ENCODE measurements around the gene ERAS. TPM values are rescaled to one million over a fixed set of nuclear protein-coding genes. Genes with fewer than 3 reads are reported as not detected.
"Not testable (repeated sequence)": the region's sequence is repeated elsewhere in the genome, so short reads cannot be mapped to it uniquely, and the experiment has no call there.

Gene ERAS
- total RNA-seq, 1 donor from 2014 or later = not detected

DNA sequence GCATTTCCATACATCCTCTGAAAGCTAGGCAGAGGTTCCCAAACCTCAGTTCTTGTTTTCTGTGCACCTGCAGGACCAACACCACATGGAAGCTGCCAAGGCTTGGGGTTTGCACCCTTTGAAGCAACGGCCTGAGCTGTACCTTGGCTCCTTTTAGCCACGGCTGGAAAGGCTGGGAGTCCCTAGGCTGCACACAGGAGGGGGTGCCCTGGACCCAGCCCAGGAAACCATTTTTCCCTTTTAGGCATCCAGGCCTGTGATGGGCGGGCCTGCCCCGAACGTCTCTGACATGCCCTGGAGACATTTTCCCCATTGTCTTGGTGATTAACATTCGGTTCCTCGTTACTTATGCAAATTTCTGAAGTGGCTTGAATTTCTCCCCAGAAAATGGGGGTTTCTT is 26.5 kb downstream of the ERAS start:
- no peak overlapping the region for H3K4me3 ChIP-seq (ENCODE audit: low read depth, low read length)
- TF ChIP-seq, protein P1, sequence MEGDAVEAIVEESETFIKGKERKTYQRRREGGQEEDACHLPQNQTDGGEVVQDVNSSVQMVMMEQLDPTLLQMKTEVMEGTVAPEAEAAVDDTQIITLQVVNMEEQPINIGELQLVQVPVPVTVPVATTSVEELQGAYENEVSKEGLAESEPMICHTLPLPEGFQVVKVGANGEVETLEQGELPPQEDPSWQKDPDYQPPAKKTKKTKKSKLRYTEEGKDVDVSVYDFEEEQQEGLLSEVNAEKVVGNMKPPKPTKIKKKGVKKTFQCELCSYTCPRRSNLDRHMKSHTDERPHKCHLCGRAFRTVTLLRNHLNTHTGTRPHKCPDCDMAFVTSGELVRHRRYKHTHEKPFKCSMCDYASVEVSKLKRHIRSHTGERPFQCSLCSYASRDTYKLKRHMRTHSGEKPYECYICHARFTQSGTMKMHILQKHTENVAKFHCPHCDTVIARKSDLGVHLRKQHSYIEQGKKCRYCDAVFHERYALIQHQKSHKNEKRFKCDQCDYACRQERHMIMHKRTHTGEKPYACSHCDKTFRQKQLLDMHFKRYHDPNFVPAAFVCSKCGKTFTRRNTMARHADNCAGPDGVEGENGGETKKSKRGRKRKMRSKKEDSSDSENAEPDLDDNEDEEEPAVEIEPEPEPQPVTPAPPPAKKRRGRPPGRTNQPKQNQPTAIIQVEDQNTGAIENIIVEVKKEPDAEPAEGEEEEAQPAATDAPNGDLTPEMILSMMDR (conservative IDR thresholded peaks at IDR 0.05; ENCODE audit: low read depth, low read length) = no peak
- no peak for DNase-seq (ENCODE audit: low read depth)

GRCh38 chrX:48853494-48853893 is 27.2 kb downstream of the ERAS start:
- not testable (repeated sequence) for DNase-seq (ENCODE audit: low read depth); H3K4me3 ChIP-seq (ENCODE audit: low read depth, low read length)

DNA sequence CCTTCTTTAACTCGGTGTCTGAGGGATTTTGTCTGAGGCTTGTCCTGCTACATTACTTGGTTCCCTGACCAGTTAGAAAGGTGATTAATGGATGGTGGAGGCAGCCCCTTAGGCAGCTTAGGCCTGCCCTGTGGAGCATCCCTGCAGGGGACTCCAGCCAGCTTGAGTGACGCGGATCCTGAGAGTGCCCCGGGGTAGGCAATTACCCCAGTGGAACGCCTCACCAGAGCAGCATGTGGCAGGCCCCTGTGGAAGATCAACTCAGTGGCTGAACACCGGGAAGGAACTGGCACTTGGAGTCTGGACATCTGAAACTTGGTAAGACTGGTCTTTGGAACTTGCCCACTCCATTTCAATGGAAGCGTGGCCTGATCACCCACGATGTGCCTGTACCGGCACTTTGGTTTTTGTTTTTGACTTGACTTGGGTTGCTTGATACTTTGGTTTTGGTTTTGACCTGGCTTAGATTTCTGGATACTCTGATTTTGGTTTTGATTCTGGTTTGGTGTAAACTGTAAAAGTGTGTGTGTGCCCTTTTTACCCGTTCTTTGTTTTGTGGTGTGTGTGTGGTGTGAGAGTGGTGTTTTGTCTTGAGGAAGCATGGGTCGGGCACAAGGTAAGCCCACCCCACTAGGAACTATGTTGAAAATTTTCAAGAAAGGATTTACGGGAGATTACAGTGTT is 27.9 kb downstream of the ERAS start:
- DNase-seq (ENCODE audit: low read depth); H3K4me3 ChIP-seq (ENCODE audit: low read depth, low read length): not testable (repeated sequence)

- H3K4me3 ChIP-seq (ENCODE audit: low read depth, low read length) = no peak overlapping the region
- TF ChIP-seq, protein P1 (conservative IDR thresholded peaks at IDR 0.05; ENCODE audit: low read depth, low read length) = peak; percentile 55
- no peak for DNase-seq (ENCODE audit: low read depth)
Measured at GRCh38 chrX:48854898-48855297, 28.6 kb downstream of the ERAS start.

GRCh38 chrX:48864210-48864609 is 37.9 kb downstream of the ERAS start:
- TF ChIP-seq, protein P1 (conservative IDR thresholded peaks at IDR 0.05; ENCODE audit: low read depth, low read length) = no peak
- H3K4me3 ChIP-seq (ENCODE audit: low read depth, low read length) = no peak overlapping the region
- no peak for DNase-seq (ENCODE audit: low read depth)

- not testable (repeated sequence) for H3K4me3 ChIP-seq (ENCODE audit: low read depth, low read length); DNase-seq (ENCODE audit: low read depth)
Measured at GRCh38 chrX:48872017-48872416, 45.7 kb downstream of the ERAS start.

GRCh38 chrX:48876944-48877343 is 50.6 kb downstream of the ERAS start:
- DNase-seq (ENCODE audit: low read depth); H3K4me3 ChIP-seq (ENCODE audit: low read depth, low read length): not testable (repeated sequence)

Other genes starting within 250 kb of the ERAS start
- gene WDR13, start 229.0 kb upstream of the ERAS start, total RNA-seq = 64.9 and 82.8 TPM in 2 replicates
- 0.29 TPM in 1 of 2 replicates, not detected in the other for gene WAS, start 142.7 kb upstream of the ERAS start, total RNA-seq
- 13.3 and 28.6 TPM in 2 replicates for gene SUV39H1, start 129.8 kb upstream of the ERAS start, total RNA-seq
- gene GLOD5, start 64.8 kb upstream of the ERAS start, total RNA-seq = not detected in 2 replicates
- gene GATA1, start 39.9 kb upstream of the ERAS start, total RNA-seq = not detected in 2 replicates
- 30.8 and 46.2 TPM in 2 replicates for gene HDAC6, start 24.4 kb upstream of the ERAS start, total RNA-seq
- gene PCSK1N, start 9.1 kb downstream of the ERAS start, total RNA-seq = 12.4 and 19.3 TPM in 2 replicates
- gene TIMM17B, start 71.3 kb downstream of the ERAS start, total RNA-seq = 93.7 and 104 TPM in 2 replicates
- 84.6 and 86.0 TPM in 2 replicates for gene PQBP1, start 71.4 kb downstream of the ERAS start, total RNA-seq
- gene SLC35A2, start 85.1 kb downstream of the ERAS start, total RNA-seq = 20.5 and 22.0 TPM in 2 replicates
- 10.9 and 13.1 TPM in 2 replicates for gene PIM2, start 92.5 kb downstream of the ERAS start, total RNA-seq
- gene OTUD5, start 131.1 kb downstream of the ERAS start, total RNA-seq = 34.4 and 44.2 TPM in 2 replicates
- gene KCND1, start 145.3 kb downstream of the ERAS start, total RNA-seq = 0.51 and 1.1 TPM in 2 replicates
- 15.8 and 24.6 TPM in 2 replicates for gene GRIPAP1, start 175.8 kb downstream of the ERAS start, total RNA-seq
- gene TFE3, start 216.8 kb downstream of the ERAS start, total RNA-seq = 51.8 and 63.7 TPM in 2 replicates
- gene CCDC120, start 232.5 kb downstream of the ERAS start, total RNA-seq = 4.0 and 4.5 TPM in 2 replicates
- 13.5 and 16.7 TPM in 2 replicates for gene PRAF2, start 247.5 kb downstream of the ERAS start, total RNA-seq

All from epithelial cell of proximal tubule (primary cell).